ENCODE results near the gene PRLR.

GRCh38 chr5:35236770-35237169 lies 6.5 kb upstream of the PRLR start:
- no peak for TF ChIP-seq NPAS2 (CRISPR knock-in tag; IDR thresholded peaks at IDR 0.05; ENCODE audit: borderline replicate concordance)
- no peak for TF ChIP-seq WIZ (CRISPR knock-in tag; IDR thresholded peaks at IDR 0.05)
- no peak for TF ChIP-seq CTCF (CRISPR knock-in tag; IDR thresholded peaks at IDR 0.05)
- no peak for TF ChIP-seq GABPA (IDR thresholded peaks at IDR 0.05; ENCODE audit: low read depth, low read length)
- TF ChIP-seq GABPA (CRISPR knock-in tag; IDR thresholded peaks at IDR 0.05; ENCODE audit: low read depth) = no peak
- no peak for TF ChIP-seq GTF2F1 (IDR thresholded peaks at IDR 0.05; ENCODE audit: low read length)
- TF ChIP-seq CHD2 (IDR thresholded peaks at IDR 0.05; ENCODE audit: low read depth, low read length) = no peak
- no peak for TF ChIP-seq SKIL (CRISPR knock-in tag; IDR thresholded peaks at IDR 0.05; ENCODE audit: borderline replicate concordance)
- no peak for TF ChIP-seq ZNF792 (CRISPR knock-in tag; IDR thresholded peaks at IDR 0.05)
- TF ChIP-seq FOXP4 (CRISPR knock-in tag; IDR thresholded peaks at IDR 0.05) = no peak
- no peak for TF ChIP-seq ATF2 (CRISPR knock-in tag; IDR thresholded peaks at IDR 0.05)
- TF ChIP-seq ZNF580 (CRISPR knock-in tag; IDR thresholded peaks at IDR 0.05; ENCODE audit: borderline replicate concordance, low read depth) = no peak
- no peak for TF ChIP-seq ETV6 (CRISPR knock-in tag; conservative IDR thresholded peaks at IDR 0.05)
- no peak for TF ChIP-seq ZNF441 (CRISPR knock-in tag; IDR thresholded peaks at IDR 0.05; ENCODE audit: borderline replicate concordance)
- TF ChIP-seq CREBL2 (CRISPR knock-in tag; IDR thresholded peaks at IDR 0.05; ENCODE audit: borderline replicate concordance) = no peak
